ENCODE results near the gene TRNP1. TPM values are rescaled to one million over a fixed set of nuclear protein-coding genes. Genes with fewer than 3 reads are reported as not detected.

Gene TRNP1
- total RNA-seq, 1 experiment from 2014 or later, result 7.9 TPM

DNA sequence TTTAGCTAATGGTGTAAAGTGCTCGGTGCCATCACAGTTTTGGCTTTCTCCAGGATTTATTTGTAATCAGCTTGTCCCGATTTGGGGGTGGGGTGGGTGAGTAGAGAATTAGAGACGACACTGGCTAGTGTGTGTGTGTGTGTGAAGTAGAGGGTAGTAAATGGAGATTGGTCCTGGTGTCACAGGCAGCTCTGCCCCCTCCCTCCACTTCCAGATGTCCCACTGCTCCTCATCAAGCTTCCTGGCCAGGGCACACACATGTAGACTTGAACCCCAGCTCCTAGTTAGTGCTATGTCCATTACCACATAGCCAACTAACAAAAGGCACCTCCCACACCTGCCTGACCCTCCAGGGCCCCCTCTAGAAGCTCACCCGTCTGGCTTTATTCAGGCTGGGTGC, 3.2 kb downstream of the TRNP1 start:
- BruUV-seq (replicated peaks), result no TSS peak
- TF ChIP-seq EZH2 (IDR thresholded peaks at IDR 0.05; ENCODE audit: low read depth), result no peak
- TF ChIP-seq, protein P1, sequence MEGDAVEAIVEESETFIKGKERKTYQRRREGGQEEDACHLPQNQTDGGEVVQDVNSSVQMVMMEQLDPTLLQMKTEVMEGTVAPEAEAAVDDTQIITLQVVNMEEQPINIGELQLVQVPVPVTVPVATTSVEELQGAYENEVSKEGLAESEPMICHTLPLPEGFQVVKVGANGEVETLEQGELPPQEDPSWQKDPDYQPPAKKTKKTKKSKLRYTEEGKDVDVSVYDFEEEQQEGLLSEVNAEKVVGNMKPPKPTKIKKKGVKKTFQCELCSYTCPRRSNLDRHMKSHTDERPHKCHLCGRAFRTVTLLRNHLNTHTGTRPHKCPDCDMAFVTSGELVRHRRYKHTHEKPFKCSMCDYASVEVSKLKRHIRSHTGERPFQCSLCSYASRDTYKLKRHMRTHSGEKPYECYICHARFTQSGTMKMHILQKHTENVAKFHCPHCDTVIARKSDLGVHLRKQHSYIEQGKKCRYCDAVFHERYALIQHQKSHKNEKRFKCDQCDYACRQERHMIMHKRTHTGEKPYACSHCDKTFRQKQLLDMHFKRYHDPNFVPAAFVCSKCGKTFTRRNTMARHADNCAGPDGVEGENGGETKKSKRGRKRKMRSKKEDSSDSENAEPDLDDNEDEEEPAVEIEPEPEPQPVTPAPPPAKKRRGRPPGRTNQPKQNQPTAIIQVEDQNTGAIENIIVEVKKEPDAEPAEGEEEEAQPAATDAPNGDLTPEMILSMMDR (conservative IDR thresholded peaks at IDR 0.05), result no peak
- H3K27me3 ChIP-seq (ENCODE audit: insufficient read depth, low read depth), result no peaks in the 10 kb centered on the region
- H3K79me2 ChIP-seq (ENCODE audit: low read depth), result peaks cover 11% of the 10 kb centered on the region
- no peak overlapping the region for H3K4me3 ChIP-seq
- ChIA-PET POLR2A (ENCODE audit: unreplicated experiment) (interaction anchor here (0.5 kb wide), 1 partner anchor 100 kb away, joined by 9 read pairs; no protein-coding TSS in a partner anchor), CTCF (interaction anchor here (0.7 to 4.0 kb wide), 6 partner anchors 38 to 106 kb away, joined by 3 to 23 read pairs (median 8); no protein-coding TSS in a partner anchor)
- no peak for DNase-seq
- peak overlapping the region; percentile 76; the same call in 1 of the 2 replicates for H3K4me2 ChIP-seq
- H3K9me3 ChIP-seq (ENCODE audit: insufficient read depth, low read depth), result no peaks in the 10 kb centered on the region
- H3F3A ChIP-seq (ENCODE audit: insufficient read depth, low read depth), result peaks cover 17% of the 10 kb centered on the region; the same call in 1 of the 2 replicates
- H3K4me1 ChIP-seq (replicated peaks; ENCODE audit: insufficient read depth), result peaks cover 51% of the 10 kb centered on the region
- H4K20me1 ChIP-seq (ENCODE audit: insufficient read depth), result no peaks in the 10 kb centered on the region
- H3K36me3 ChIP-seq (ENCODE audit: low read depth), result no peaks in the 10 kb centered on the region
- H3K27ac ChIP-seq, result no peak overlapping the region
- H2AFZ ChIP-seq, result no peak overlapping the region
- H3K9me2 ChIP-seq (ENCODE audit: insufficient read depth), result no peaks in the 10 kb centered on the region
- intact Hi-C loops (cut with micrococcal nuclease; ENCODE audit: unreplicated experiment), result loop anchor here (1.0 kb wide), 2 partner anchors 48 to 101 kb away; no protein-coding TSS in a partner anchor

DNA sequence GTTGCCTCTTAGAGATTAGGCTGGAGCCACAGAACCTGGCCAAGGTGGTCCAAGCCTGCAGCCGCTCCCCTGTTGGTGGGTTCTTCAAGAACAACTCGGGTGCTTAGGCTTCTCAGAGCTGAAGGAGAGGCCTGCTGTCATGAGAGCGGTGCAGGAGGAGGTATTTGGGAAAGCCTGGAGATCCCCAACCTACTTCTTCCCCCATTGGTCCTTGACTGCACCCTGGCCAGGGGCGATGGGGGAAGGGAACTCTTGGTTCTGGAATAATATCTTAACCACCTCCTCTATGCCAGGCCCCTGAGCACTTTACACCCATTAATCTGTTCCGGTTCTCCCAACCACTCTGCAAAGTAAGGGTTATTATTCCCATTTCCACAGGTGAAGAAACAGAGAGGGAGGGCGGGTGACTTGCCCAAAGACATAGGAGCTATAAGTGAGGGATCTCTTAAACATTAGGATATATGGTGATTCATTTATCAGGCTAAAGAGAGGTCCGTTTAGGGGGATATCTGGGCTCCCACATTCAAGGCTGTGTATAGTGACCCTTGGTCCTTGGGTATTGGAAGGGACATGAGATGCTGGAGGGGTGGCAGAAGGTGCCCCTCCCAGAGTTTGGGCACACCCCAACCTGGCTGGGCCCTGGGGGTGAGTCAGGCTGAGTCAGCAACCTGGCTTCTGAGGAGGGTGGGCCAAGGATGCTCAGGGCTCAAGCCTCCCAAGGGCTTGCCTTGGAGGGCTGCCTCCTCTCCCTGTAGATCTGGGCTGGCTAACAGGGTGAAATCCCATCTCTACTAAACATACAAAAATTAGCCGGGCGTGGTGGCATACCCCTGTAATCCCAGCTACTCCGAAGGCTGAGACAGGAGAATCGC, 5.2 kb downstream of the TRNP1 start:
- Histone ChIP-seq H3F3A (ENCODE audit: insufficient read depth, low read depth) (peaks cover 16% of the 10 kb centered on the region; the same call in 1 of the 2 replicates), H3K9me2 (ENCODE audit: insufficient read depth) (no peaks in the 10 kb centered on the region), H3K4me2 (peak overlapping the region; percentile 49), H3K27me3 (ENCODE audit: insufficient read depth, low read depth) (no peaks in the 10 kb centered on the region), H3K36me3 (ENCODE audit: low read depth) (no peaks in the 10 kb centered on the region), H3K9me3 (ENCODE audit: insufficient read depth, low read depth) (no peaks in the 10 kb centered on the region), H4K20me1 (ENCODE audit: insufficient read depth) (no peaks in the 10 kb centered on the region), H3K79me2 (ENCODE audit: low read depth) (peaks cover 11% of the 10 kb centered on the region), H3K4me1 (replicated peaks; ENCODE audit: insufficient read depth) (peaks cover 40% of the 10 kb centered on the region), H3K4me3 (no peak overlapping the region), H2AFZ (no peak overlapping the region), H3K27ac (peak overlapping the region; percentile 62)
- ChIA-PET POLR2A (ENCODE audit: unreplicated experiment) (interaction anchor here (0.9 kb wide), 1 partner anchor 9 kb away, joined by 3 read pairs; no protein-coding TSS in a partner anchor), CTCF (interaction anchor here (0.5 to 4.0 kb wide), 12 partner anchors 9 to 1219 kb away, joined by 3 to 23 read pairs (median 6); no protein-coding TSS in a partner anchor)
- DNase-seq, result no peak
- intact Hi-C loops (cut with micrococcal nuclease; ENCODE audit: unreplicated experiment), result loop anchor here (1.0 to 2.0 kb wide), 3 partner anchors 10 to 32 kb away; partner anchors contain the start of gene TENT5B
- TF ChIP-seq, protein P1 (conservative IDR thresholded peaks at IDR 0.05), result no peak
- TF ChIP-seq EZH2 (IDR thresholded peaks at IDR 0.05; ENCODE audit: low read depth), result no peak
- BruUV-seq (replicated peaks), result no TSS peak

DNA sequence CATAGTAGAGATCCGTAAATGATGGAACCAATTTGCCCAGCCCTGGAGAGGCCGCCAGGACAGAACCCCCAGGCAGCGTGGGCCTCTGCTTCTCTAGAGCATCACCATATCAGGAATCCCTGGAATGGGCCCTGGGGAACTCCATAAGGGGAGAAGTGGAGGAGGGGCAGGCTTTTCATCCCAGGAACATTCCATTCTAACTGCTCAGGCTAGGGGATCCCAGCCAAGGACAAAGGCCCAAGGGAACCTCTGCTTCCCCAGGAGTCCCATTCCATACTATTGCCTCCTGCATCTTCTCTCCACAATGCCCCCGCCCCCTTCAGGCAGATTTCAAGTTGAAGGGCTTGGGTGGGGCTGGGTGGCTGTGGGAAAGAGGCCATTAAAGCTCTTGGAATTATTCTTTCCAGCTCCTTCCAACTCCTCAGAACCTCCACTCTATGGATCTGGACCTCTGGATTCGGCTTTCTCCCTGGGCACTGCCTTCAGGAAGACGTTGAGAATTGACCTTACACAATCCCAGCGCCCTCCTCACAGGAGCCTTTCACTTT, 6.0 kb downstream of the TRNP1 start:
- Histone ChIP-seq H3K4me2 (peak overlapping the region; percentile 49), H3K36me3 (ENCODE audit: low read depth) (no peaks in the 10 kb centered on the region), H2AFZ (no peak overlapping the region), H3F3A (ENCODE audit: insufficient read depth, low read depth) (peaks cover 16% of the 10 kb centered on the region; the same call in 1 of the 2 replicates), H3K9me3 (ENCODE audit: insufficient read depth, low read depth) (no peaks in the 10 kb centered on the region), H3K27me3 (ENCODE audit: insufficient read depth, low read depth) (no peaks in the 10 kb centered on the region), H3K27ac (peak overlapping the region; percentile 62), H3K4me1 (replicated peaks; ENCODE audit: insufficient read depth) (peaks cover 40% of the 10 kb centered on the region), H3K79me2 (ENCODE audit: low read depth) (peaks cover 10% of the 10 kb centered on the region), H3K4me3 (no peak overlapping the region), H4K20me1 (ENCODE audit: insufficient read depth) (no peaks in the 10 kb centered on the region), H3K9me2 (ENCODE audit: insufficient read depth) (no peaks in the 10 kb centered on the region)
- peak; percentile 70 to 81 for DNase-seq
- ChIA-PET POLR2A (ENCODE audit: unreplicated experiment) (interaction anchor here (0.6 kb wide), 1 partner anchor 51 kb away, joined by 5 read pairs; no protein-coding TSS in a partner anchor), CTCF (interaction anchor here (4.0 kb wide), 1 partner anchor 44 kb away, joined by 23 read pairs; no protein-coding TSS in a partner anchor)
- intact Hi-C loops (cut with micrococcal nuclease; ENCODE audit: unreplicated experiment), result loop anchor here (1.0 to 2.0 kb wide), 3 partner anchors 9 to 31 kb away; partner anchors contain the start of gene TENT5B
- no TSS peak for BruUV-seq (replicated peaks)
- no peak for TF ChIP-seq EZH2 (IDR thresholded peaks at IDR 0.05; ENCODE audit: low read depth)
- TF ChIP-seq, protein P1 (conservative IDR thresholded peaks at IDR 0.05), result no peak

Data from PC-9 (cell line).